Muscle layer of duodenum (tissue), 2 donors: ENCODE data around the gene MAGEA9B.
"Not testable (repeated sequence)": the region's sequence is repeated elsewhere in the genome, so short reads cannot be mapped to it uniquely, and the experiment has no call there.

ENCODE experiments used
- H3K27ac ChIP-seq: one replicate; pipeline ENCODE4 v1.7.0; 2013; ENCODE audit warnings: mild to moderate bottlenecking, low read length
- H3K27me3 ChIP-seq: one replicate; pipeline ENCODE4 v1.7.0; 2013; ENCODE audit warnings: low read depth, mild to moderate bottlenecking, control low read depth, low read length
- H3K36me3 ChIP-seq, 2 donors: one replicate each; pipeline ENCODE4 v1.7.0; 2013; ENCODE audit warnings: low read length in 2 of 2, control low read depth in 1 of 2, mild to moderate bottlenecking in 1 of 2; ENCODE audit not compliant: insufficient read depth in 2 of 2, control insufficient read depth in 1 of 2
- H3K4me1 ChIP-seq, 2 donors: one replicate each; pipeline ENCODE4 v1.7.0; 2013; ENCODE audit warnings: low read length in 2 of 2, mild to moderate bottlenecking in 2 of 2, control low read depth in 1 of 2, moderate library complexity in 1 of 2; ENCODE audit not compliant: insufficient read depth in 2 of 2, control insufficient read depth in 1 of 2
- H3K4me3 ChIP-seq, 2 donors: one replicate each; pipeline ENCODE4 v1.7.0; 2013; ENCODE audit warnings: low read length in 2 of 2, low read depth in 1 of 2, mild to moderate bottlenecking in 1 of 2
- H3K9me3 ChIP-seq, 2 donors: one replicate each; pipeline ENCODE4 v1.7.0; 2013; ENCODE audit warnings: low read length in 2 of 2, control low read depth in 1 of 2, mild to moderate bottlenecking in 1 of 2; ENCODE audit not compliant: control insufficient read depth in 1 of 2
- donor health status: healthy.

Gene MAGEA9B

GRCh38 chrX:149545545-149546543, 41.4 kb downstream of the MAGEA9B start:
- H3K36me3 ChIP-seq, H3K27me3 ChIP-seq, H3K4me3 ChIP-seq, H3K27ac ChIP-seq, H3K4me1 ChIP-seq, H3K9me3 ChIP-seq: not testable (repeated sequence)

GRCh38 chrX:149541521-149542047, 45.7 kb downstream of the MAGEA9B start:
- peak overlapping the region; percentile 92 for H3K27ac ChIP-seq

GRCh38 chrX:149540621-149541520, 46.4 kb downstream of the MAGEA9B start, which contains the start of gene EOLA1:
EOLA1 (plus strand) TSS chrX:149541012; CDS start chrX:149545631, 4,619 bp downstream.
- Histone ChIP-seq H3K27me3 (no peaks in the 10 kb centered on the region), H3K36me3 (no peaks in the 10 kb centered on the region), H3K27ac (peak within 1 kb of the TSS; percentile 92), H3K4me1 (peaks cover 0 to 5% of the 10 kb centered on the region in 2 donors), H3K4me3 (peak within 1 kb of the TSS; percentile 56 to 73), H3K9me3 (no peaks in the 10 kb centered on the region)

More at GRCh38 chrX:149541521-149542047, 45.7 kb downstream of the MAGEA9B start:
- H3K4me3 ChIP-seq, result peak overlapping the region; percentile 56 to 73
- H3K36me3 ChIP-seq, result no peaks in the 10 kb centered on the region
- H3K4me1 ChIP-seq, result peaks cover 0 to 5% of the 10 kb centered on the region in 2 donors
- H3K9me3 ChIP-seq, result no peaks in the 10 kb centered on the region
- no peaks in the 10 kb centered on the region for H3K27me3 ChIP-seq

- Histone ChIP-seq H3K4me1 (peaks cover 0 to 5% of the 10 kb centered on the region in 2 donors), H3K4me3 (peak overlapping the region; percentile 56 to 73), H3K27ac (peak overlapping the region; percentile 92), H3K27me3 (no peaks in the 10 kb centered on the region), H3K9me3 (no peaks in the 10 kb centered on the region), H3K36me3 (no peaks in the 10 kb centered on the region)
Measured at GRCh38 chrX:149540131-149540620, 47.1 kb downstream of the MAGEA9B start.

- Histone ChIP-seq H3K36me3 (no peaks in the 10 kb centered on the region), H3K27ac (no peak overlapping the region), H3K27me3 (no peaks in the 10 kb centered on the region), H3K4me1 (peaks cover 0 to 5% of the 10 kb centered on the region in 2 donors), H3K4me3 (peak overlapping the region in 1 of 2 donors; percentile 51), H3K9me3 (no peaks in the 10 kb centered on the region)
Measured at GRCh38 chrX:149539283-149540130, 47.8 kb downstream of the MAGEA9B start.

GRCh38 chrX:149537474-149537873, 49.8 kb downstream of the MAGEA9B start:
- H3K27ac ChIP-seq, H3K27me3 ChIP-seq, H3K36me3 ChIP-seq, H3K4me1 ChIP-seq, H3K9me3 ChIP-seq, H3K4me3 ChIP-seq: not testable (repeated sequence)

- H3K27me3 ChIP-seq, H3K9me3 ChIP-seq, H3K4me3 ChIP-seq, H3K4me1 ChIP-seq, H3K36me3 ChIP-seq, H3K27ac ChIP-seq: not testable (repeated sequence)
Measured at GRCh38 chrX:149534926-149535602, 52.2 kb downstream of the MAGEA9B start.

GRCh38 chrX:149533999-149534398, 53.3 kb downstream of the MAGEA9B start:
- not testable (repeated sequence) for H3K4me1 ChIP-seq, H3K9me3 ChIP-seq, H3K36me3 ChIP-seq, H3K27ac ChIP-seq, H3K27me3 ChIP-seq, H3K4me3 ChIP-seq

- H3K4me3 ChIP-seq, H3K27me3 ChIP-seq, H3K9me3 ChIP-seq, H3K27ac ChIP-seq, H3K36me3 ChIP-seq, H3K4me1 ChIP-seq: not testable (repeated sequence)
Measured at GRCh38 chrX:149532868-149533267, 54.4 kb downstream of the MAGEA9B start.
